IPS-18a (cell line): ENCODE measurements around the gene CA7.
A peak's percentile ranks its signal among the peaks of the same experiment; 100 is the strongest.

Experiments
- H3K27ac ChIP-seq: one replicate; pipeline ENCODE4 v1.5.1; 2013; ENCODE audit warnings: low read length
- H3K27me3 ChIP-seq: one replicate; pipeline ENCODE4 v1.6.1; 2013; ENCODE audit warnings: mild to moderate bottlenecking, low read length; ENCODE audit not compliant: control insufficient read depth, insufficient read depth
- H3K36me3 ChIP-seq: one replicate; pipeline ENCODE4 v1.6.1; 2013; ENCODE audit warnings: low read depth, low read length; ENCODE audit not compliant: control insufficient read depth
- H3K4me1 ChIP-seq: one replicate; pipeline ENCODE4 v1.6.1; 2013; ENCODE audit warnings: low read depth, low read length; ENCODE audit not compliant: control insufficient read depth
- H3K4me3 ChIP-seq: one replicate; pipeline ENCODE4 v1.5.1; 2013; ENCODE audit warnings: low read length
- H3K9ac ChIP-seq: one replicate; pipeline ENCODE4 v1.6.1; 2013; ENCODE audit warnings: mild to moderate bottlenecking, low read length, moderate library complexity
- H3K9me3 ChIP-seq: one replicate; pipeline ENCODE4 v1.6.1; 2013; ENCODE audit warnings: low read depth, low read length; ENCODE audit not compliant: control insufficient read depth

The CA7 gene

DNA sequence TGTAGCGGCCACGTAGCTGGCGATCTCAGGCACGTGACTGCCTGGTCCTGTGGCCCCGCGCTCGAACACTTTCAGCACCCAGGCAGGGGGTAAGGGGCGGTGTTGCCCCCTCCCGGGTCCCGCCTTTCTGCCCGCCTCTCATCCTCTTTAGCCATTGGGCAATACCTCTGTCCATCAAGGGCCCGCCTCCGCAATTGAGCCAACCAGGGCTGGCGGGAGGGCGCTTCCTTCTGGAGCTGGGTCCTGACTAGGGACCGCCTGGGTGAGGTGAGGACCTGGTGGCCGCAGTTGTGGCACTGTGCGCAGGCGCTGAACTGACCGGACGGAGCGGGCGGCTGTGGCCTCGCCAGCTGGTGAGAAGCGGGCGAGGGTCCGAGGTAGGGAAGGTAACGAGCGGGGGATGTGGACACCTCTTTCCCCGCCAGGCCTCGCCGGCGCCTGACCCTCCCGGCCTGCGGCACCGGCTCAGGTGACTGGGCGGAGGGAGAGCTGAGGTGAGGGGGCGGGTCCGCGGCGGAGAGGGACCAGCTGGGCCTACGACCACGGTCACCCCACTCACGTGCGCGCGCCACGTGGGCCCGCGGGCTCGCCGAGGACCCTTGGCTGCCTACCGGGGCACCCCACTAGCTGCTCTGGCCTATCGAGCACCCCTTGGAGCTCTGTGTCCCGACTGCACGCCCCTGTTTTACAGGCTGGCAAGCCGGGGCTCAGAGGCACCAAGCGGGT is 36.2 kb downstream of the CA7 start, which contains the start of gene PDP2:
Gene PDP2, plus strand, starts transcription at position 228 of the 726 bp plus-strand sequence. CDS start 3,770 bp downstream, outside the sequence.
- Histone ChIP-seq H3K27me3 (peaks cover 7% of the 10 kb centered on the region), H3K4me1 (peaks cover 9% of the 10 kb centered on the region), H3K9me3 (no peaks in the 10 kb centered on the region), H3K27ac (no peak within 1 kb of the TSS), H3K36me3 (peaks cover 14% of the 10 kb centered on the region), H3K4me3 (peak within 1 kb of the TSS; percentile 89), H3K9ac (peak within 1 kb of the TSS; percentile 51)

DNA sequence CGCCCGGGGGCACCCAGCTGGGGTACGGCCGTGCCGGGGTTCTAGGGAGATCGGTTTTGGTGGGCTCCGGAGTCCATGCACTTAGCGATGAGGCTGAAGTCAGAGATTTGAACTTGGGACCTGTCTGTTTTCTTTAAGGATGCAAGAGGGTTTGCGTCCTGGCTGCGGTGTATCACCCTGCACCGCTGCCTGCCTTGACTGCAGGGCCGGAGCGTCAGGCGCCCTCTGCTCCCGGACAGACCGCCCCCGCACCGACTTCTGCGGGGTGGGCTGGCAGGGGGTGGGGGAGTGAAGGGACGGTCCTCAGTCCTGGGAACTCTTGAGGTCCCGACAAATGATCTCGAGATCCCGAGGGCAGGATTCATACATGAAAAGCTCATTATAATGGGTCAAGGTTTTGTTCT is 36.8 kb downstream of the CA7 start:
- peaks cover 19% of the 10 kb centered on the region for H3K36me3 ChIP-seq
- peaks cover 7% of the 10 kb centered on the region for H3K27me3 ChIP-seq
- H3K9ac ChIP-seq = peak overlapping the region; percentile 51
- peaks cover 9% of the 10 kb centered on the region for H3K4me1 ChIP-seq
- H3K27ac ChIP-seq = no peak overlapping the region
- H3K4me3 ChIP-seq = peak overlapping the region; percentile 89
- H3K9me3 ChIP-seq = no peaks in the 10 kb centered on the region

DNA sequence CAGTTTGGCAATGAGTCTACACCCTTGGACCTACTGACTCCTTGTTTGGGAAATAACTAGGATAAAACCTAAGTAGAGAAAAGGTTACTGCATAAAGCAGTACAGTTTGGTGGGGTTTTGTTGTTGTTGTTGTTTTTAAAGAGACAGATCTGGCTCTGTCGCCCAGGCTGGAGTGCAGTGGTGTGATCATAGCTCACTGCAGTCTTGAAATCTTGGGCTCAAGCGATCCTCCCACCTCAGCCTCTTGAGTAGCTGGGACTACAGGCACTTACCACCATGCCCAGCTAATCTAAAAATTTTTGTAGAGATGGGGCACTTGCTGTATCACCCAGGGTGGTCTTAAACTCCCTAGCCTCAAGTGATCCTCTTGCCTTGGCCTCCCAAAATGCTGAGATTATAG is 37.3 kb downstream of the CA7 start:
- H3K4me1 ChIP-seq = peaks cover 9% of the 10 kb centered on the region
- H3K4me3 ChIP-seq = peak overlapping the region; percentile 89
- H3K27me3 ChIP-seq = peaks cover 7% of the 10 kb centered on the region
- H3K27ac ChIP-seq = no peak overlapping the region
- H3K9ac ChIP-seq = no peak overlapping the region
- peaks cover 25% of the 10 kb centered on the region for H3K36me3 ChIP-seq
- H3K9me3 ChIP-seq = no peaks in the 10 kb centered on the region

DNA sequence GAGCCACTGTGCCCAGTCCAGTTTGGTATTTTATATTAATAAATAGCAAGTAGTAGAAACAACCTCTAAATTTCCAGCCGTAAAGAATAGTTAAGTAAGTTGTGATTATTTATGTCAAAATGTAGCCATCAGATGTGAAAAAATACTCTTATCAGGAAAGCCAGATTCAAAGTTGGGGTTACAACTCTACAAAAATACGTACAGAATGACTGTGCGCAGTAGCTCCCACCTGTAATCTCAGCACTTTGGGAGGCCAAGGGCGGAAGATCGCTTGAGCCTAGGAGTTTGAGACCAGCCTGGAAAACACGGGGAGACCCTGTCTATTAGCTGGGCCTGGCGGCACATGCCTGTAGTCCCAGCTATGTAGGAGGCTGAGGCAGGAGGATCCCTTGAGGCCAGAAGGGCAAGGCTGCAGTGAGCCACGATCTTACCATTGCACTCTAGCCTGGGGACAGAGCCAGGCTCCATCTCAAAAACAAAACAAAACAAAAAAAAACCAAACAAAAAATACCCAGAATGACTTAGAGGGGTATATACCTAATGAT is 37.8 kb downstream of the CA7 start:
- Histone ChIP-seq H3K36me3 (peaks cover 29% of the 10 kb centered on the region), H3K27ac (no peak overlapping the region), H3K9ac (no peak overlapping the region), H3K9me3 (no peaks in the 10 kb centered on the region), H3K4me1 (peaks cover 9% of the 10 kb centered on the region), H3K27me3 (peaks cover 7% of the 10 kb centered on the region), H3K4me3 (peak overlapping the region; percentile 89)

DNA sequence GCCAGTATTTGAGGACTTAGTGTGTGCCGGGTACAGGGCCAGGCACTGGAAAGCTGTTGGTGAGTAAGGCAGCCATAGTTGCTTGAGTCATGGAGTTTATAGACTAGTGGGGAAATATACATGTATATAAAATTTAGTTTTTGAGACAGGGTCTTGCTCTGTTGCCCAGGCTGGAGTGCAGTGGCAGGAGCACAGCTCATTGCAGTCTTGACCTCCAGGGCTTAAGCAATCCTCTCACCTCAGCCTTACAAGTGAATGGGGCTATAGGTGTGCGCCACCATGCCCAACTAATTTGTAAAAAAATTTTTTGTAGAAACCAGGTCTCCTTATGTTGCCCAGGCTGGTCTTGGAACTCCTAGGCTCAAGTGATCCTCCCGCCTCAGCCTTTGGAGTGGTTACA is 38.5 kb downstream of the CA7 start:
- H3K9ac ChIP-seq = no peak overlapping the region

DNA sequence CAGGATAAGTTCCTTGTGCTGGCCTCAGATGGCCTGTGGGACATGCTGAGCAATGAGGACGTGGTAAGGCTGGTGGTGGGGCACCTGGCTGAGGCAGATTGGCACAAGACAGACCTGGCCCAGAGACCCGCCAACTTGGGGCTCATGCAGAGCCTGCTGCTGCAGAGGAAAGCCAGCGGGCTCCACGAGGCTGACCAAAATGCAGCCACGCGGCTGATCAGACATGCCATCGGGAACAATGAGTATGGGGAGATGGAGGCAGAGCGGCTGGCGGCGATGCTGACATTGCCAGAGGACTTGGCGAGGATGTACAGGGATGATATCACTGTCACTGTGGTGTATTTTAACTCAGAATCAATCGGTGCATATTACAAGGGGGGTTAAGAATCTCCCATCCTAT is 41.3 kb downstream of the CA7 start:
- Histone ChIP-seq H3K27me3 (no peaks in the 10 kb centered on the region), H3K27ac (no peak overlapping the region), H3K4me1 (peaks cover 6% of the 10 kb centered on the region), H3K4me3 (no peak overlapping the region), H3K9me3 (no peaks in the 10 kb centered on the region), H3K36me3 (peaks cover 33% of the 10 kb centered on the region), H3K9ac (no peak overlapping the region)

More for the DNA sequence above, 38.5 kb downstream of the CA7 start:
- no peaks in the 10 kb centered on the region for H3K9me3 ChIP-seq
- peaks cover 33% of the 10 kb centered on the region for H3K36me3 ChIP-seq
- H3K4me3 ChIP-seq = no peak overlapping the region
- peaks cover 9% of the 10 kb centered on the region for H3K4me1 ChIP-seq
- H3K27ac ChIP-seq = no peak overlapping the region
- H3K27me3 ChIP-seq = peaks cover 7% of the 10 kb centered on the region

DNA sequence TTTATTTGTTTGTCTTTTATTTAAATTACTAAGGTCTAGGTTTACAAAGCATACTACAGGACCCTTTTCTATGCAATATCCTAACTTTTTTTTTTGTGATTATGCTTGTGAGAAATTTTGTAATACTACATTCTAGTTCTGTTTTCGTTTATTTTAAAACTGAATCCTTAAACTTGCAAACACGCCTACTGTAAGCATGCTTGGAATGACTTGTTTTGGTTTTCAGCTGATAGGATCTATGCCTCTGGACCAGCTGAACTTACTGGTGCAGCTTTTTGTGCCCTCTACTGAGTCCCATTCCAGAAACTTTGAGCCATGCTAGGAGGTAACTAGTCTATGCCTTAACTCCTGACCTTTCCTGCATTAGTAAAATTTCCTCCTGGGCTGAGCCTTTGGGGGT is 42.1 kb downstream of the CA7 start:
- Histone ChIP-seq H3K4me3 (no peak overlapping the region), H3K9me3 (no peaks in the 10 kb centered on the region), H3K27me3 (no peaks in the 10 kb centered on the region), H3K9ac (no peak overlapping the region), H3K36me3 (peaks cover 36% of the 10 kb centered on the region), H3K27ac (no peak overlapping the region), H3K4me1 (peaks cover 6% of the 10 kb centered on the region)

DNA sequence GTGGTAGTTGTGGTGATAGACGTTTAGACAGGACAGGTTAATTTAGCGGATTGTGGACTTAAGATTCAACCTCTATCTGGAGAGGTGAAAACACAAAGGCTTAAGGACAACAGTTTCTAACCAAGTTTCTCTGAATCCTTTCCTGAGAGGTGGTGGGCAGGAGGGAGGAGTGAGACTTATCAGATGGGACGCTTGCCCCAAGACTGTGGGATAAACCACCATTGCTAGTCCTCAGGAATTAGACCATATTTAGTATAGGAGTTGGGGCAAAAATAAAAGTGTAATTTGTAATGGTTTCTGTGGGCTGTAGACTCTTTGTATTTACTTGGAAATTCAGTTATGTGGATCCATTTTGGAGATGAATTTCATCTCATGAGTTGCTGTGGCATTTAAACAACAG is 42.7 kb downstream of the CA7 start:
- no peaks in the 10 kb centered on the region for H3K9me3 ChIP-seq
- peaks cover under 1% of the 10 kb centered on the region for H3K4me1 ChIP-seq
- H3K27ac ChIP-seq = no peak overlapping the region
- H3K9ac ChIP-seq = no peak overlapping the region
- H3K4me3 ChIP-seq = no peak overlapping the region
- peaks cover 37% of the 10 kb centered on the region for H3K36me3 ChIP-seq
- no peaks in the 10 kb centered on the region for H3K27me3 ChIP-seq

DNA sequence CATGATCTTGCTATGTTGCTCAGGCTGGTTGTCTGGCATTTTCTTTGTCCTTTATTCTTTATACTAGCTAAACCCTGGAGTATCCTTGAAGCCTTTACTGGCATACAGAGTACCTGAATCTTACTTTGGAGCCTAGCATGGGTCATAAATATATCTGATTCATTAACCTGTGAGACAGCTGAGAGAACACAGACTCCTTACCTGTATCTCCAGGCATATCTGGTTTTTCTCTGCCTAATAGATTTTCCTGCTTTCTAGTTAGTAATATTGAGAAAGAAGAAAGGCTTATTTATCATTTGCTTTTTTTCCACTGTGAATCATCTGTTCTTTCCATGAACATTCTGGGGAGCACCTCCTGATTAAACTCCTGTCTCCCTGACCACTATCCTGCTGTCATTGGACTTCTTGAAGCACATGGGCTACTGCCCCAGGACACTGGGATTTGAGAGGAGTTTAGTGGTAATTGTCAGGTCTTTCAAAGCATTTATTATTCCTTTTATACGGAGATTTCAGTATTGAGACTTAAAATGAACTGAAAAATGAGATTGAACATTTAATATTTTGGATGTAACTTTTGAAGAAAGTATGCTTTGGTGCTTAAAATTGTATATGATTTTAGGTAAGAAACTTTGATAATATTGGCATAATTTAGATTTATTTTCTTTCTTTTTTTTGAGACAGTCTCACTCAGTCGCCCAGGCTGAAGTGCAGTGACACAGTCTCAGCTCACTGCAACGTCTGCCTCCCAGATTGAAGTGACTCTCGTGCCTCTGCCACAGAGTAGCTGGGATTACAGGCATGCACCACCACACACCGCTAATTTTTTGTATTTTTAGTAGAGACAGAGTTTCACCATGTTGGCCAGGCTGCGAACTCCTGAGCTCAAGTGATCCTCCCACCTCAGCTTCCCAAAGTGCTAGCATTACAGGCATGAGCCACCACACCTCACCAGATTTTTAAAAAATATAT is 44.7 kb downstream of the CA7 start:
- Histone ChIP-seq H3K9me3 (no peaks in the 10 kb centered on the region), H3K27ac (no peak overlapping the region), H3K9ac (no peak overlapping the region), H3K4me3 (no peak overlapping the region), H3K36me3 (peaks cover 37% of the 10 kb centered on the region), H3K4me1 (no peaks in the 10 kb centered on the region), H3K27me3 (no peaks in the 10 kb centered on the region)

DNA sequence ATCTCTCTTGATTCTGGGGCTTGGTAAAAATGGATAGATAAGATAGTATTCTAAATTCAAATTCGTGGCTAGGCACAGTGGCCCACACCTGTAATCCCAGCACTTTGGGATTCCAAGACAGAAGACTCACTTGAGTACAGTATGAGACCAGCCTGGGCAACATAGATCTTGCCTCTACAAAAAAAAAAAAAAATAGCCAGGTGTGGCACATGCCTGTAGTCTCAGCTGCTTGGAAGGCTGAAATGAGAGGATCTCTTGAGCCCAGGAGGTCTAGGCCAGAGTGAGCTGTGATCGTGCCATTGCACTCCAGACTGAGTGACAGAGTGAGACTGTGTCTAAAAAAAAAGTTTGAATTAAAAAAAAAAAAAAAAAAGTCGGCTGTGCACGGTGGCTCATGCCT is 45.4 kb downstream of the CA7 start:
- Histone ChIP-seq H3K36me3 (peaks cover 32% of the 10 kb centered on the region), H3K4me3 (no peak overlapping the region), H3K9me3 (no peaks in the 10 kb centered on the region), H3K9ac (no peak overlapping the region), H3K4me1 (no peaks in the 10 kb centered on the region), H3K27me3 (no peaks in the 10 kb centered on the region), H3K27ac (no peak overlapping the region)

DNA sequence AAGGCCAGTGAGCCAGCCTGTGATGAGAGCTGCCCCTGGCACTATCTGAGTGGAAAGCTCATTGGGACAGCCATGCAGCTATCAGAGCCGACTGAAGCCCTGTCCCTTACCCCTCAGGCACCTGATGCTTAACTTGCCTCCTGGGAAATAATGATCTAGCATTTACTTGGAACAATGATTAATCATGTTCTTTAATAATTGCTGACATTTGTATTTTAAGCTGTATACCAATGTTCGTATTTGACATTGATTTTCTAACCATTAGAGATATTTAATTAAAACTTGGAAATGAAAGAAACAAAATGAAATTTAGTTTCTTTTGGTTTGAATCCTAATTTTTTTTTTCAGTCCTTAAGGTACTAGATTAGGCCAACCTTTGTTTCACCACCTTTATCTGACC is 46.6 kb downstream of the CA7 start:
- Histone ChIP-seq H3K27me3 (no peaks in the 10 kb centered on the region), H3K36me3 (peaks cover 20% of the 10 kb centered on the region), H3K9ac (no peak overlapping the region)

More for the DNA sequence above, 46.6 kb downstream of the CA7 start:
- no peak overlapping the region for H3K27ac ChIP-seq
- H3K4me1 ChIP-seq = no peaks in the 10 kb centered on the region
- H3K4me3 ChIP-seq = no peak overlapping the region
- H3K9me3 ChIP-seq = no peaks in the 10 kb centered on the region
